Osteocyte (in vitro differentiated cells): Measurements from ENCODE around the gene PLBD2. TPM values are rescaled to one million over a fixed set of nuclear protein-coding genes. Genes with fewer than 3 reads are reported as not detected.

Experiments
- DNase-seq: peaks from one replicate; pipeline ENCODE4 v3.0.0; 2021; ENCODE audit warnings: mixed read lengths; ENCODE audit not compliant: unreplicated experiment; ENCODE audit errors: extremely low spot score
- H3K27ac Mint-ChIP-seq: one replicate; pipeline ENCODE4 v1.8.0; 2021; ENCODE audit warnings: mild to moderate bottlenecking, mixed read lengths; ENCODE audit not compliant: unreplicated experiment
- H3K27me3 Mint-ChIP-seq: one replicate; pipeline ENCODE4 v1.8.0; 2021; ENCODE audit warnings: mixed read lengths; ENCODE audit not compliant: unreplicated experiment
- H3K36me3 Mint-ChIP-seq: one replicate; pipeline ENCODE4 v1.8.0; 2021; ENCODE audit warnings: mixed read lengths; ENCODE audit not compliant: unreplicated experiment
- H3K4me1 Mint-ChIP-seq: one replicate; pipeline ENCODE4 v1.8.0; 2021; ENCODE audit warnings: mixed read lengths; ENCODE audit not compliant: unreplicated experiment
- H3K4me3 Mint-ChIP-seq: one replicate; pipeline ENCODE4 v1.8.0; 2021; ENCODE audit warnings: mild to moderate bottlenecking, moderate library complexity, mixed read lengths; ENCODE audit not compliant: unreplicated experiment
- H3K9me3 Mint-ChIP-seq: one replicate; pipeline ENCODE4 v1.8.0; 2021; ENCODE audit warnings: mixed read lengths; ENCODE audit not compliant: unreplicated experiment
- CTCF ChIP-seq: fragments of 200-600 bp; sonication (generic); IDR thresholded peaks from 2 replicates; pipeline ENCODE4 v1.5.0; 2021; ENCODE audit warnings: antibody characterized with exemption, mild to moderate bottlenecking, moderate library complexity
- total RNA-seq: library from RNA; stranded (reverse); gene quantifications from 2 replicates; pipeline ENCODE4 v1.2.1, GENCODE V29; 2021

The PLBD2 gene
- total RNA-seq, 1 donor from 2014 or later: 103 TPM

- no peak overlapping the region for H3K27ac Mint-ChIP-seq
- no peak for DNase-seq
- TF ChIP-seq CTCF: no peak
- peaks cover 22% of the 10 kb centered on the region for H3K27me3 Mint-ChIP-seq
- no peak overlapping the region for H3K4me3 Mint-ChIP-seq
- no peaks in the 10 kb centered on the region for H3K36me3 Mint-ChIP-seq
- no peaks in the 10 kb centered on the region for H3K9me3 Mint-ChIP-seq
- H3K4me1 Mint-ChIP-seq: no peaks in the 10 kb centered on the region
These were observed 80.3 kb downstream of the PLBD2 start for GRCh38 chr12:113438523-113439300.

- no peaks in the 10 kb centered on the region for H3K36me3 Mint-ChIP-seq
- H3K27ac Mint-ChIP-seq: no peak overlapping the region
- peaks cover 28% of the 10 kb centered on the region for H3K27me3 Mint-ChIP-seq
- TF ChIP-seq CTCF: no peak
- H3K9me3 Mint-ChIP-seq: no peaks in the 10 kb centered on the region
- no peaks in the 10 kb centered on the region for H3K4me1 Mint-ChIP-seq
- no peak overlapping the region for H3K4me3 Mint-ChIP-seq
- no peak for DNase-seq
These were observed 80.9 kb downstream of the PLBD2 start for GRCh38 chr12:113439301-113439597.

GRCh38 chr12:113439606-113440030 lies 81.2 kb downstream of the PLBD2 start:
- Mint-ChIP-seq H3K27me3 (peaks cover 30% of the 10 kb centered on the region), H3K27ac (no peak overlapping the region), H3K4me1 (no peaks in the 10 kb centered on the region), H3K9me3 (no peaks in the 10 kb centered on the region), H3K36me3 (no peaks in the 10 kb centered on the region), H3K4me3 (no peak overlapping the region)
- peak; percentile 74 for TF ChIP-seq CTCF
- DNase-seq: no peak

GRCh38 chr12:113440336-113440735 lies 81.9 kb downstream of the PLBD2 start:
- H3K27ac Mint-ChIP-seq: no peak overlapping the region

More at GRCh38 chr12:113440336-113440735, 81.9 kb downstream of the PLBD2 start:
- H3K9me3 Mint-ChIP-seq: no peaks in the 10 kb centered on the region
- no peak for TF ChIP-seq CTCF
- DNase-seq: no peak
- H3K36me3 Mint-ChIP-seq: no peaks in the 10 kb centered on the region
- peaks cover 30% of the 10 kb centered on the region for H3K27me3 Mint-ChIP-seq
- H3K4me1 Mint-ChIP-seq: no peaks in the 10 kb centered on the region
- H3K4me3 Mint-ChIP-seq: no peak overlapping the region

Other genes with a start within 250 kb of the PLBD2 start
- not detected in 2 replicates for gene RASAL1, start 222.8 kb upstream of the PLBD2 start, total RNA-seq
- gene CFAP73, start 208.9 kb upstream of the PLBD2 start, total RNA-seq: not detected in 2 replicates
- gene DDX54, start 173.1 kb upstream of the PLBD2 start, total RNA-seq: 52.8 and 52.9 TPM in 2 replicates
- gene RITA1, start 172.9 kb upstream of the PLBD2 start, total RNA-seq: 19.9 and 20.5 TPM in 2 replicates
- gene TPCN1, start 137.1 kb upstream of the PLBD2 start, total RNA-seq: 74.6 and 80.6 TPM in 2 replicates
- 41.0 and 45.6 TPM in 2 replicates for gene SLC8B1, start 23.5 kb upstream of the PLBD2 start, total RNA-seq
- not detected in 2 replicates for gene SDS, start 45.3 kb downstream of the PLBD2 start, total RNA-seq
- 4.4 and 6.2 TPM in 2 replicates for gene SDSL, start 63.8 kb downstream of the PLBD2 start, total RNA-seq
- gene LHX5, start 113.3 kb downstream of the PLBD2 start, total RNA-seq: not detected in 2 replicates